GM19099 (cell line): ENCODE results near the gene GPR27.

Source experiments
- POLR2A ChIP-seq: IDR thresholded peaks from 3 replicates; pipeline ENCODE4 v1.6.1; 2011; ENCODE audit warnings: low read depth; ENCODE audit not compliant: insufficient read length; ENCODE audit errors: extremely low read depth

The GPR27 gene

DNA sequence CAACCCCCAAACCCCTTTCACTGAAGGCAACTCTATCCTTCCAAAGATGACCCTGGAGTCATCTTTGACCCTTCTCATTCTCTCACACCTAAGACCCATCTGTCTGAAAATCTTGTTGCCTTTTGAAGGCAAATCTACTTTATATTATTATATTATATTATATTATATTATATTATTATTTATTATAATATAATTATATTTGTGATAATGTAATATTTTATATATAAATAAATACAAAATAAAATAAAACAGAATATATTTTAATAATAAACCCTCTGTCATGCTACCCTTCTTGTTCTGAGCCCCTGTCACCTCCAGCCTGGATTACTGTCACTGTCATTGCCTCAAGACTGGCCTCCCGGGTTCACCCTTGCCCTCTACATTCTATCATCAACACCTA, 36.3 kb downstream of the GPR27 start:
- no peak for TF ChIP-seq POLR2A

DNA sequence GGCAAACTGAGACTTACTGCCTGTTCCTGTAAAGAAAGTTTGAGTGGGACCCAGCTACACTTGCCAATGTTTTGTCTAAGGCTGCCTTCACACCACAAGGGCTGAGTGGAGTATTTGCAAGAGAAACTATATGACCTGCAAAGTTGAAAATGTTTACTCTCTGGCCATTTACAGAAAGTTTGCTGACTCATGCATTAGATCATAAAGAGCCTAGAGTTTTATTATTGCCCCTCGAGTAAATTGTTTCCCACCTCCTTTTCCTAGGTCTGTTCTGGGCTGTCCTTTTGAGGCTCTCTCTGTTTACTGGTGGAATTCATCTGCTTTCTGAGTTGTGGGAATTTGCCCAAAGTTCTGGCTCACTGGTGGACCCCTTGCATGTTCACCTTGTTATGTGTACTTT, 38.0 kb downstream of the GPR27 start:
- no peak for TF ChIP-seq POLR2A

DNA sequence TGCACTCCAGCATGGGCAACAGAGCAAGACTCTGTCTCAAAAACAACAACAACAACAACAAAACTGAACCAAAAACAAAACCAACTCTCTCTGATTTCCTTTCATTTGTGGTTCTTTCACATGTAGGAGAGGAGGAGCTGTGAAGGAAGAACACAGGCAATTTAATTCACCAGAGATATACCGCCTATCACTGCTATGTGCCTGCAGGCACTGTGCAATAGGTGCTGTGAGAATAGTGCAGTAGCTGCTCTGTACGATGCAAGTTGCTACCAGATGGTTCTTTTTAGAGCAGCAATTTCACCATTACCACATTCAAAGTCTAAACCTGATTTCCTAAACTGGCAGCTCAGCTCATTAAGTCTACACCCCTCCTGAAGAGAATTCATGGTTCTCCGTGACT, 42.6 kb downstream of the GPR27 start:
- no peak for TF ChIP-seq POLR2A

DNA sequence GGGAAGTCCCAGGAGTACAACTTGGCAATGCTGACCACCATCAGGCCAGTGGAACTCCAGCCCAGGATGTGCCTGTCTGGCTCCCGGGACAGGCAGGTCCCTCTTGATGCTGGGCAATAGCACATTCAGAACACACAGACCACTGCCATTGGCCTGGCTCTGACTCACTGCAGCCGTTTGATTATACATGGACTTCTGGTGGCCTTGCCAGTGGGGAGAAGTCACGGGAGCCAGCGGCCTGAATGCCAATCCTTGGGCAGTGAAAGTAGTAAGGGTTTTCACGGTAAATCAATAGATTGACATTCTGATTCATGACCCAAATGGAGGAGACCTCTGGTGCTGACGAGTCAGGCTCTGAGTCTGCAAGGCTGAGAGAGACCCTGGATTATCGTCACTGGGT, 43.8 kb downstream of the GPR27 start:
- no peak for TF ChIP-seq POLR2A

GRCh38 chr3:71800023-71800422, 46.4 kb downstream of the GPR27 start:
- no peak for TF ChIP-seq POLR2A

DNA sequence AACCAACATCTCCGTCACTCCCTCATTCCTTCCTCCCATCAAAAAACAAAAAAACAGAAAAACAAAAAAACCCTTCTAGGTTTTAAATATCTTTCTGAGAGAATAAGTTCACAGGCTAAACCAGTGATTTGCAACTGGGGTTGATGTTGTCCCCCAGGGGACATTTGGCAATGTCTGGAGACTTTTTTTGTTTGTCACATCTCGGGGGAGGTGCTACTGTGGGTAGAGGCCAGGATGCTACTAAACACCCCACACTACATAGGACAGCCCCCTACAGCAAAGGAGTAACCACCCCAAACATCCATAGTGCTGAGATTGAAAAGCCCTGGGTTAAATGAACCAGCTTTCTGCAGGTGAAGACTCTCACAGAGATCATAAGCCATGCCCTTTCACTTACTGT, 48.3 kb downstream of the GPR27 start:
- TF ChIP-seq POLR2A: no peak

- no peak for TF ChIP-seq POLR2A
Measured at GRCh38 chr3:71803248-71803647, 49.6 kb downstream of the GPR27 start.

- no peak for TF ChIP-seq POLR2A
Measured at GRCh38 chr3:71805199-71805598, 51.5 kb downstream of the GPR27 start.

DNA sequence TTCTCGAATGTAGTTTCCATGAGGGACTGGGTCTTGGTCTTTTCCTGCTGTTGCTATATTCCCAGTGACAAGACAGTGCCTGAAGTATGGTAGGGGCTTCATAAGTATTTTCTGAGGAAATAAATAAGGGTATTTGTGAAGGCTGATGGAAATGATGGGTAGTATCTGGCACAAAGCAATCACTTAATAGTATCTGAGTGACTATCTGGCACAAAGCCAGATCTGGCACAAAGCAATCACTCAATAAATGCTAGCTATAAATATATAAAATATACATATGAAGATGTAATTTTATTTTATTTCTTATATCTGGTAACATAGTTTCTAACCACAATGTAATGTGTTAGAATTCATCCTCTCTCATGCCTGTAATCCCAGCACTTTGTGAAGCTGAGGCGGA, 52.0 kb downstream of the GPR27 start:
- no peak for TF ChIP-seq POLR2A
